Inferior parietal cortex (tissue), 1 donor: ENCODE measurements around the gene TWIST1.
A peak's percentile ranks its signal among the peaks of the same experiment; 100 is the strongest.

Experiments
- DNase-seq: peaks from one replicate; pipeline ENCODE4 v3.0.0-alpha.2; 2016; ENCODE audit errors: extremely low spot score

Gene TWIST1

GRCh38 chr7:19117091-19117869, at the start of gene TWIST1:
TWIST1 (minus strand) TSS chr7:19117636; CDS start chr7:19117321, 315 bp downstream.
- no peak for DNase-seq

GRCh38 chr7:19161671-19162070, 44.2 kb upstream of the TWIST1 start:
- no peak for DNase-seq

- DNase-seq = no peak
These were observed 29.3 kb upstream of the TWIST1 start for GRCh38 chr7:19146699-19147098.

- no peak for DNase-seq
These were observed 28.1 kb upstream of the TWIST1 start for GRCh38 chr7:19145434-19146115.

GRCh38 chr7:19144661-19145433, 27.4 kb upstream of the TWIST1 start, which contains the start of gene FERD3L:
FERD3L (minus strand) TSS chr7:19145421; CDS start chr7:19145362, 59 bp downstream.
- DNase-seq = no peak

- no peak for DNase-seq
These were observed 26.6 kb upstream of the TWIST1 start for GRCh38 chr7:19143881-19144574.

GRCh38 chr7:19139706-19140327, 22.4 kb upstream of the TWIST1 start:
- no peak for DNase-seq

GRCh38 chr7:19133886-19134285, 16.4 kb upstream of the TWIST1 start:
- DNase-seq = no peak

- DNase-seq = no peak
These were observed 16.0 kb upstream of the TWIST1 start for GRCh38 chr7:19133390-19133789.

GRCh38 chr7:19128856-19129255, 11.4 kb upstream of the TWIST1 start:
- DNase-seq = no peak

GRCh38 chr7:19121977-19122588, 4.6 kb upstream of the TWIST1 start:
- peak; percentile 30 for DNase-seq

- no peak for DNase-seq
These were observed 2.5 kb upstream of the TWIST1 start for GRCh38 chr7:19119870-19120486.

GRCh38 chr7:19119372-19119771, 1.9 kb upstream of the TWIST1 start:
- no peak for DNase-seq

GRCh38 chr7:19118636-19119371, 1.4 kb upstream of the TWIST1 start:
- DNase-seq = no peak

- DNase-seq = no peak
These were observed 603 bp upstream of the TWIST1 start for GRCh38 chr7:19117870-19118608.

- DNase-seq = no peak
These were observed 1.0 kb downstream of the TWIST1 start for GRCh38 chr7:19116121-19117090.

- DNase-seq = no peak
These were observed 2.9 kb downstream of the TWIST1 start for GRCh38 chr7:19114551-19114855.
